Measurements from ENCODE around the gene DYNLL1. TPM values are rescaled to one million over a fixed set of nuclear protein-coding genes. Genes with fewer than 3 reads are reported as not detected.
"Not testable (repeated sequence)": the region's sequence is repeated elsewhere in the genome, so short reads cannot be mapped to it uniquely, and the experiment has no call there.

DYNLL1 gene
- total and polyA plus RNA-seq, 2 donors (not counting 1 experiment from before 2014, with no cell fraction given) = 289 to 616 TPM

GRCh38 chr12:120483621-120484020 lies 12.3 kb upstream of the DYNLL1 start:
- no peak overlapping the region for H3K9ac ChIP-seq (ENCODE audit: insufficient read depth, low read length)
- no peak overlapping the region for H3K4me2 ChIP-seq (ENCODE audit: extremely low read depth, insufficient read depth, low read length)
- H3K9me3 ChIP-seq (ENCODE audit: control insufficient read depth, insufficient read depth, low read depth, low read length) = no peaks in the 10 kb centered on the region
- H3K27me3 ChIP-seq (ENCODE audit: control insufficient read depth, insufficient read depth, low read length) = no peaks in the 10 kb centered on the region
- H3K4me3 ChIP-seq (replicated peaks in 1 of 4; ENCODE audit: control extremely low read depth in 1 of 4, insufficient read depth in 1 of 4, low read depth in 3 of 4, low read length in 4 of 4) = no peak overlapping the region
- DNase-seq (ENCODE audit: low read depth in 2 of 2) = no peak
- H3K4me1 ChIP-seq (ENCODE audit: control insufficient read depth, extremely low read depth, insufficient read depth, low read length) = no peaks in the 10 kb centered on the region
- H2AFZ ChIP-seq (ENCODE audit: low read length) = no peak overlapping the region
- no peaks in the 10 kb centered on the region for H4K20me1 ChIP-seq (ENCODE audit: control insufficient read depth, extremely low read depth, insufficient read depth, low read length)
- H3K27ac ChIP-seq (ENCODE audit: insufficient read depth, low read length) = no peak overlapping the region
- no peak for TF ChIP-seq EZH2 (IDR thresholded peaks at IDR 0.05; ENCODE audit: low read length, missing control alignments)
- no peak for TF ChIP-seq CTCF (conservative IDR thresholded peaks at IDR 0.05 in 1 of 2, IDR thresholded peaks at IDR 0.05 in 1 of 2; ENCODE audit: low read depth in 1 of 2, low read length in 2 of 2)
- no peaks in the 10 kb centered on the region for H3K36me3 ChIP-seq (ENCODE audit: control insufficient read depth, insufficient read depth, low read length)
- no peaks in the 10 kb centered on the region for H3K79me2 ChIP-seq (ENCODE audit: control insufficient read depth, insufficient read depth, low read length)

GRCh38 chr12:120485961-120486881 lies 9.7 kb upstream of the DYNLL1 start:
- Histone ChIP-seq H3K9ac (ENCODE audit: insufficient read depth, low read length) (no peak overlapping the region), H3K79me2 (ENCODE audit: control insufficient read depth, insufficient read depth, low read length) (no peaks in the 10 kb centered on the region), H3K9me3 (ENCODE audit: control insufficient read depth, insufficient read depth, low read depth, low read length) (no peaks in the 10 kb centered on the region), H3K4me2 (ENCODE audit: extremely low read depth, insufficient read depth, low read length) (no peak overlapping the region), H2AFZ (ENCODE audit: low read length) (no peak overlapping the region), H3K4me3 (replicated peaks in 1 of 4; ENCODE audit: control extremely low read depth in 1 of 4, insufficient read depth in 1 of 4, low read depth in 3 of 4, low read length in 4 of 4) (no peak overlapping the region), H3K27me3 (ENCODE audit: control insufficient read depth, insufficient read depth, low read length) (no peaks in the 10 kb centered on the region), H3K4me1 (ENCODE audit: control insufficient read depth, extremely low read depth, insufficient read depth, low read length) (no peaks in the 10 kb centered on the region), H3K36me3 (ENCODE audit: control insufficient read depth, insufficient read depth, low read length) (no peaks in the 10 kb centered on the region), H3K27ac (ENCODE audit: insufficient read depth, low read length) (no peak overlapping the region), H4K20me1 (ENCODE audit: control insufficient read depth, extremely low read depth, insufficient read depth, low read length) (no peaks in the 10 kb centered on the region)
- TF ChIP-seq EZH2 (IDR thresholded peaks at IDR 0.05; ENCODE audit: low read length, missing control alignments) = no peak
- TF ChIP-seq CTCF (conservative IDR thresholded peaks at IDR 0.05 in 1 of 2, IDR thresholded peaks at IDR 0.05 in 1 of 2; ENCODE audit: low read depth in 1 of 2, low read length in 2 of 2) = no peak
- no peak for DNase-seq (ENCODE audit: low read depth in 2 of 2)

GRCh38 chr12:120487552-120487951 lies 8.4 kb upstream of the DYNLL1 start:
- H2AFZ ChIP-seq (ENCODE audit: low read length); H3K79me2 ChIP-seq (ENCODE audit: control insufficient read depth, insufficient read depth, low read length); H3K4me1 ChIP-seq (ENCODE audit: control insufficient read depth, extremely low read depth, insufficient read depth, low read length); H3K36me3 ChIP-seq (ENCODE audit: control insufficient read depth, insufficient read depth, low read length); H3K4me2 ChIP-seq (ENCODE audit: extremely low read depth, insufficient read depth, low read length); H4K20me1 ChIP-seq (ENCODE audit: control insufficient read depth, extremely low read depth, insufficient read depth, low read length); H3K4me3 ChIP-seq (replicated peaks in 1 of 4; ENCODE audit: control extremely low read depth in 1 of 4, insufficient read depth in 1 of 4, low read depth in 3 of 4, low read length in 4 of 4); H3K27ac ChIP-seq (ENCODE audit: insufficient read depth, low read length); H3K9ac ChIP-seq (ENCODE audit: insufficient read depth, low read length); DNase-seq (ENCODE audit: low read depth in 2 of 2); H3K9me3 ChIP-seq (ENCODE audit: control insufficient read depth, insufficient read depth, low read depth, low read length); H3K27me3 ChIP-seq (ENCODE audit: control insufficient read depth, insufficient read depth, low read length): not testable (repeated sequence)

Measured in fibroblast of lung (primary cell).